Liver (tissue), 3 donors: ENCODE data around the gene CTNNAL1.

ENCODE experiments used
- EGR1 ChIP-seq, 2 donors: IDR thresholded peaks; 2 replicates each; pipeline ENCODE4 v1.6.1; 2016 to 2018; ENCODE audit warnings: antibody characterized with exemption in 2 of 2, low read depth in 2 of 2
- FOXA1 ChIP-seq: IDR thresholded peaks from 2 replicates; pipeline ENCODE4 v1.6.1; 2016; ENCODE audit warnings: antibody characterized with exemption
- JUND ChIP-seq, 2 donors: IDR thresholded peaks; 2 replicates each; pipeline ENCODE4 v1.6.1; 2016; ENCODE audit warnings: antibody characterized with exemption in 2 of 2
- NR2F2 ChIP-seq: IDR thresholded peaks from 2 replicates; pipeline ENCODE4 v1.6.1; 2016; ENCODE audit warnings: antibody characterized with exemption
- RAD21 ChIP-seq, 2 donors: IDR thresholded peaks; 2 replicates each; pipeline ENCODE4 v1.6.1; 2016; ENCODE audit warnings: antibody characterized with exemption in 2 of 2, mild to moderate bottlenecking in 2 of 2
- SP1 ChIP-seq: IDR thresholded peaks from 2 replicates; pipeline ENCODE4 v1.6.1; 2018; ENCODE audit warnings: antibody characterized with exemption, mild to moderate bottlenecking
- TAF1 ChIP-seq: conservative IDR thresholded peaks from 2 replicates; pipeline ENCODE4 v1.6.1; 2016; ENCODE audit warnings: antibody characterized with exemption, mild to moderate bottlenecking
- YY1 ChIP-seq: IDR thresholded peaks from 2 replicates; pipeline ENCODE4 v1.6.1; 2016; ENCODE audit warnings: antibody characterized with exemption, mild to moderate bottlenecking
- TF ChIP-seq, protein P1 (sequence below): fragments of 150-350 bp; IDR thresholded peaks from 2 replicates; pipeline ENCODE4 v1.5.1; 2017; ENCODE audit warnings: improper control_type of control experiment, low read depth, low read length; ENCODE audit not compliant: missing input control
- TF ChIP-seq, protein P2 (sequence below): IDR thresholded peaks from 2 replicates; pipeline ENCODE4 v1.6.1; 2016; ENCODE audit warnings: antibody characterized with exemption
- TF ChIP-seq, protein P3 (sequence below): IDR thresholded peaks from 2 replicates; pipeline ENCODE4 v1.6.1; 2016; ENCODE audit warnings: antibody characterized with exemption
- TF ChIP-seq, protein P4 (sequence below): IDR thresholded peaks from 2 replicates; pipeline ENCODE4 v1.6.1; 2016; ENCODE audit warnings: antibody characterized with exemption, mild to moderate bottlenecking
- donor health status: healthy.
- donor health status: healthy.

DNA sequence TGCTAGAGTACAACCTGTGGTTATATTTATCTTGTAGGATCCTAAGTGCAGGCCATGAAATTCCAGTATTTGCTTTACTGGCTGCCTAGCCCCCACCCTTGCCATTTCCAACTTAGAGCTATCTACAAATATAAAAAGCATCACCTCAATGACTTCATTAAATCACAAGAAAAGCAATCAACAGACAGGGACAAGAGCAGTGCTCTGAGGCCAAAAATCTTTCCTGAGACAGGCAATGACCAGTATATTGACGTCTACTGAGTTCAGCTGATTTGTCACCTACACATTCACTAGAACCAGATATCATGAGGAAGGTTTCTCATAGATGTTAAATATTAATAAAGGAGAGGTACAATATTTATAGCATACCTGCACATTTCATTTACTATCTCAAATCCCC lies 38.4 kb upstream of the CTNNAL1 start:
- TF ChIP-seq TAF1 (no peak), NR2F2 (no peak), YY1 (no peak), SP1 (no peak), FOXA1 (no peak), EGR1 (IDR thresholded peaks at IDR 0.05; ENCODE audit: low read depth in 2 of 2) (no peak), JUND (IDR thresholded peaks at IDR 0.05) (no peak), RAD21 (IDR thresholded peaks at IDR 0.05) (no peak)
- TF ChIP-seq, protein P1, sequence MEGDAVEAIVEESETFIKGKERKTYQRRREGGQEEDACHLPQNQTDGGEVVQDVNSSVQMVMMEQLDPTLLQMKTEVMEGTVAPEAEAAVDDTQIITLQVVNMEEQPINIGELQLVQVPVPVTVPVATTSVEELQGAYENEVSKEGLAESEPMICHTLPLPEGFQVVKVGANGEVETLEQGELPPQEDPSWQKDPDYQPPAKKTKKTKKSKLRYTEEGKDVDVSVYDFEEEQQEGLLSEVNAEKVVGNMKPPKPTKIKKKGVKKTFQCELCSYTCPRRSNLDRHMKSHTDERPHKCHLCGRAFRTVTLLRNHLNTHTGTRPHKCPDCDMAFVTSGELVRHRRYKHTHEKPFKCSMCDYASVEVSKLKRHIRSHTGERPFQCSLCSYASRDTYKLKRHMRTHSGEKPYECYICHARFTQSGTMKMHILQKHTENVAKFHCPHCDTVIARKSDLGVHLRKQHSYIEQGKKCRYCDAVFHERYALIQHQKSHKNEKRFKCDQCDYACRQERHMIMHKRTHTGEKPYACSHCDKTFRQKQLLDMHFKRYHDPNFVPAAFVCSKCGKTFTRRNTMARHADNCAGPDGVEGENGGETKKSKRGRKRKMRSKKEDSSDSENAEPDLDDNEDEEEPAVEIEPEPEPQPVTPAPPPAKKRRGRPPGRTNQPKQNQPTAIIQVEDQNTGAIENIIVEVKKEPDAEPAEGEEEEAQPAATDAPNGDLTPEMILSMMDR = no peak
- TF ChIP-seq, protein P2, sequence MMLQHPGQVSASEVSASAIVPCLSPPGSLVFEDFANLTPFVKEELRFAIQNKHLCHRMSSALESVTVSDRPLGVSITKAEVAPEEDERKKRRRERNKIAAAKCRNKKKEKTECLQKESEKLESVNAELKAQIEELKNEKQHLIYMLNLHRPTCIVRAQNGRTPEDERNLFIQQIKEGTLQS = no peak
- TF ChIP-seq, protein P3, sequence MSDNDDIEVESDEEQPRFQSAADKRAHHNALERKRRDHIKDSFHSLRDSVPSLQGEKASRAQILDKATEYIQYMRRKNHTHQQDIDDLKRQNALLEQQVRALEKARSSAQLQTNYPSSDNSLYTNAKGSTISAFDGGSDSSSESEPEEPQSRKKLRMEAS = no peak
- TF ChIP-seq, protein P4, sequence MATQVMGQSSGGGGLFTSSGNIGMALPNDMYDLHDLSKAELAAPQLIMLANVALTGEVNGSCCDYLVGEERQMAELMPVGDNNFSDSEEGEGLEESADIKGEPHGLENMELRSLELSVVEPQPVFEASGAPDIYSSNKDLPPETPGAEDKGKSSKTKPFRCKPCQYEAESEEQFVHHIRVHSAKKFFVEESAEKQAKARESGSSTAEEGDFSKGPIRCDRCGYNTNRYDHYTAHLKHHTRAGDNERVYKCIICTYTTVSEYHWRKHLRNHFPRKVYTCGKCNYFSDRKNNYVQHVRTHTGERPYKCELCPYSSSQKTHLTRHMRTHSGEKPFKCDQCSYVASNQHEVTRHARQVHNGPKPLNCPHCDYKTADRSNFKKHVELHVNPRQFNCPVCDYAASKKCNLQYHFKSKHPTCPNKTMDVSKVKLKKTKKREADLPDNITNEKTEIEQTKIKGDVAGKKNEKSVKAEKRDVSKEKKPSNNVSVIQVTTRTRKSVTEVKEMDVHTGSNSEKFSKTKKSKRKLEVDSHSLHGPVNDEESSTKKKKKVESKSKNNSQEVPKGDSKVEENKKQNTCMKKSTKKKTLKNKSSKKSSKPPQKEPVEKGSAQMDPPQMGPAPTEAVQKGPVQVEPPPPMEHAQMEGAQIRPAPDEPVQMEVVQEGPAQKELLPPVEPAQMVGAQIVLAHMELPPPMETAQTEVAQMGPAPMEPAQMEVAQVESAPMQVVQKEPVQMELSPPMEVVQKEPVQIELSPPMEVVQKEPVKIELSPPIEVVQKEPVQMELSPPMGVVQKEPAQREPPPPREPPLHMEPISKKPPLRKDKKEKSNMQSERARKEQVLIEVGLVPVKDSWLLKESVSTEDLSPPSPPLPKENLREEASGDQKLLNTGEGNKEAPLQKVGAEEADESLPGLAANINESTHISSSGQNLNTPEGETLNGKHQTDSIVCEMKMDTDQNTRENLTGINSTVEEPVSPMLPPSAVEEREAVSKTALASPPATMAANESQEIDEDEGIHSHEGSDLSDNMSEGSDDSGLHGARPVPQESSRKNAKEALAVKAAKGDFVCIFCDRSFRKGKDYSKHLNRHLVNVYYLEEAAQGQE = no peak
